KMS-11 (cell line): ENCODE data around the gene IL33.

ENCODE experiments used
- H2AFZ ChIP-seq: fragments of 200-600 bp; sonication (generic); 2 replicates; pipeline ENCODE4 v1.6.1; 2016; ENCODE audit warnings: antibody characterized with exemption, mixed run types, low read depth
- H3K27ac ChIP-seq: fragments of 200-600 bp; sonication (generic); 2 replicates; pipeline ENCODE4 v1.6.1; 2016; ENCODE audit warnings: mild to moderate bottlenecking, mixed run types
- H3K27me3 ChIP-seq: fragments of 200-600 bp; sonication (generic); 2 replicates; pipeline ENCODE4 v1.6.1; 2017; ENCODE audit warnings: mild to moderate bottlenecking, low read depth, mixed run types, moderate library complexity; ENCODE audit not compliant: insufficient read depth
- H3K36me3 ChIP-seq: fragments of 200-600 bp; sonication (generic); 2 replicates; pipeline ENCODE4 v1.6.1; 2017; ENCODE audit warnings: mild to moderate bottlenecking, mixed run types; ENCODE audit not compliant: insufficient read depth
- H3K4me1 ChIP-seq: fragments of 200-600 bp; sonication (generic); 2 replicates; pipeline ENCODE4 v1.6.1; 2016; ENCODE audit warnings: mild to moderate bottlenecking, low read depth, mixed run types; ENCODE audit not compliant: poor library complexity, severe bottlenecking
- H3K4me2 ChIP-seq: fragments of 200-600 bp; sonication (generic); 2 replicates; pipeline ENCODE4 v1.7.0; 2016; ENCODE audit warnings: mild to moderate bottlenecking, mixed run types
- H3K4me3 ChIP-seq: fragments of 200-600 bp; sonication (generic); IDR thresholded peaks from 2 replicates; pipeline ENCODE4 v1.6.1; 2017; ENCODE audit warnings: low read depth, low read length, mixed read lengths; ENCODE audit not compliant: insufficient read depth
- H3K79me2 ChIP-seq: fragments of 200-600 bp; sonication (generic); 2 replicates; pipeline ENCODE4 v1.6.1; 2016; ENCODE audit warnings: low read depth, mixed run types; ENCODE audit not compliant: insufficient read depth
- H3K9ac ChIP-seq: fragments of 200-600 bp; sonication (generic); 2 replicates; pipeline ENCODE4 v1.6.1; 2016; ENCODE audit warnings: mild to moderate bottlenecking, mixed run types
- H4K20me1 ChIP-seq: fragments of 200-600 bp; sonication (generic); 2 replicates; pipeline ENCODE4 v1.6.1; 2016; ENCODE audit warnings: mild to moderate bottlenecking, mixed run types; ENCODE audit not compliant: insufficient read depth
- TF ChIP-seq, protein P1 (sequence below): fragments of 200-600 bp; sonication (generic); conservative IDR thresholded peaks from 2 replicates; pipeline ENCODE4 v1.6.1; 2017; ENCODE audit warnings: low read depth, mild to moderate bottlenecking, antibody characterized with exemption, low read length, moderate library complexity, mixed read lengths

IL33 gene

DNA sequence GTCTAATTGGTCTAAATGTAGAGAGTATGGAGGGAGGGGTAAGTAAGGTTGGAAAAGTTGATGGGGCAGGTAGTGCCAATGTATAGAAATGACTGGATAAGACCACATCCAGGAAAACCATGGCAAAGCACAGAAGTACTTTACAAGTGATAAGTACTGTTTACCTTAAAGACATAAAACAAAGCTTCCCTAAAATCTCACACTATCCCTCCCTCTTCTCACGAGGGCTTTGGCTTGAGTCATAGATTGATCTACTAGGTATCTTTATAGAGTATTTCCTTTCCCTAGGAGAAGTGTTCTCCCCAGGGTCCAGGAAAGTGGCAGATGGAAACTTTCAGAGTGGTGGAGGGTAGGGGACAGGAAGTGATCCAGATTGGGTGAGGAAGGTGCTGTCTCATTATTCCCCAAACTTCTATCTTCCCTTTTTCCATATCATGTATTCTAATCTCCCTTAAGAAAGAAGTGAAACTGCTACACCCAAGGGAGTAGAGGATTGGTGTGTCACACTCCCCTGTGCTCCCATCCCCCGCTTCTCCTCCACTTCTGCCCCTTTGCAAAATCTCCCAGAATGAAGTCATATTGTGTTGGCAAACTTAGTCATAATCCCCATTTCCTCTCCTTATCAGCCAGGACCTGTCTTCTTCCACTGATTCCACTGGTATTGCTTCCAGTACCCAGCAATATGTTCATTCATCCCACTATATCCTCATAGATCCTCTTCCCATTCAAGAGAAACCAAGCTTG is 14.6 kb downstream of the IL33 start:
- no peaks in the 10 kb centered on the region for H4K20me1 ChIP-seq
- no peak overlapping the region for H3K4me2 ChIP-seq
- TF ChIP-seq, protein P1, sequence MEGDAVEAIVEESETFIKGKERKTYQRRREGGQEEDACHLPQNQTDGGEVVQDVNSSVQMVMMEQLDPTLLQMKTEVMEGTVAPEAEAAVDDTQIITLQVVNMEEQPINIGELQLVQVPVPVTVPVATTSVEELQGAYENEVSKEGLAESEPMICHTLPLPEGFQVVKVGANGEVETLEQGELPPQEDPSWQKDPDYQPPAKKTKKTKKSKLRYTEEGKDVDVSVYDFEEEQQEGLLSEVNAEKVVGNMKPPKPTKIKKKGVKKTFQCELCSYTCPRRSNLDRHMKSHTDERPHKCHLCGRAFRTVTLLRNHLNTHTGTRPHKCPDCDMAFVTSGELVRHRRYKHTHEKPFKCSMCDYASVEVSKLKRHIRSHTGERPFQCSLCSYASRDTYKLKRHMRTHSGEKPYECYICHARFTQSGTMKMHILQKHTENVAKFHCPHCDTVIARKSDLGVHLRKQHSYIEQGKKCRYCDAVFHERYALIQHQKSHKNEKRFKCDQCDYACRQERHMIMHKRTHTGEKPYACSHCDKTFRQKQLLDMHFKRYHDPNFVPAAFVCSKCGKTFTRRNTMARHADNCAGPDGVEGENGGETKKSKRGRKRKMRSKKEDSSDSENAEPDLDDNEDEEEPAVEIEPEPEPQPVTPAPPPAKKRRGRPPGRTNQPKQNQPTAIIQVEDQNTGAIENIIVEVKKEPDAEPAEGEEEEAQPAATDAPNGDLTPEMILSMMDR = no peak
- no peaks in the 10 kb centered on the region for H3K27me3 ChIP-seq
- H3K4me3 ChIP-seq = no peak overlapping the region
- H3K4me1 ChIP-seq = peaks cover 23% of the 10 kb centered on the region
- no peak overlapping the region for H3K9ac ChIP-seq
- H3K27ac ChIP-seq = no peak overlapping the region
- no peaks in the 10 kb centered on the region for H3K79me2 ChIP-seq
- H3K36me3 ChIP-seq = no peaks in the 10 kb centered on the region
- H2AFZ ChIP-seq = no peak overlapping the region

DNA sequence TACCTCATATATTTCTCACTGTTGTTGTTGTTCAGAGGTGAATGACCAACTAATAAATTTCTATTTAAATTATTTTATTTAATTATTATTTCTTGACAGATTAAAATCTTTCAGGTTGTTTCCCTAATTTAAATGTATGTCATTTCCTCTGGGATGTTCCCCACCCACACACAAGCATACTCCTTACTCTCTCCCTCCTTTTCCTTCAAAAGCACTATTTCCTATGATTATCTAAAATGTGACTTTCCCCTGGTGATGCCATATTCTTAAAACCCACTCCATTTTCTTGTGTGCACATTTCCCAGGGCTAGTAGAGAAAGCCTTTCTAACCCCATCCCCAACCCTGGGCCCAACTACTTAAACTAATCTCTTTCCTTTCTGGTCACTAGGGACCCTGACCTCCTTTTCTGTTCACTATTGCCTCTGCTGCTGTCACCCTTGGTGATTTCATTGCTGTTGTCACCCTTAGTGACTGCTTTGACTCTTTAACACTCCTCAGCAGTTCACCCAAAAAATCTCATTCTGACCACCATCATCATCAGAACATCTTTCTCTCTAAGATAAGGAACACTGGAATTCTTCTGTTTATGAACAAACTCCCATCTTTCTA is 16.8 kb downstream of the IL33 start:
- Histone ChIP-seq H3K9ac (no peak overlapping the region), H3K27me3 (no peaks in the 10 kb centered on the region), H2AFZ (no peak overlapping the region), H3K79me2 (no peaks in the 10 kb centered on the region), H3K27ac (no peak overlapping the region), H3K4me3 (no peak overlapping the region), H4K20me1 (no peaks in the 10 kb centered on the region), H3K36me3 (no peaks in the 10 kb centered on the region), H3K4me1 (peaks cover 7% of the 10 kb centered on the region), H3K4me2 (no peak overlapping the region)
- TF ChIP-seq, protein P1 = no peak

DNA sequence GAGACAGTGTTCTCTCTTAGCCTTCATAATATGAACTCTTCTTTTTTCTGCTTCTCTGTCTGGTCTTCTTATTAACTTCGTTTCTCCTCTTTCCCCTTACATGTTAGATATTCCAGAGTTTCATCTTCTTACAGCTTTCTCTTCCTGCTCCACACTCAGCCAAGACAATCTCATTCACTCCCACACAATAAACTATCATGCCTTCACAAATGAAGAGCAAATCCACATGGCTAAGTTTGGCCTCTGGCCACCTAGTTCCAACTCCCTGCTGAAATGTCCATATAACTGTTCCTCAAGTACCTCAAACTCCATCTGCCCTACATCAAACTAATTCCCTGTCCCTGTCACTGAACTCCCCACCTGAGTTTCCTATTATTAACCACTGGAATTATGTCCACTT is 18.4 kb downstream of the IL33 start:
- no peaks in the 10 kb centered on the region for H3K79me2 ChIP-seq
- no peaks in the 10 kb centered on the region for H3K36me3 ChIP-seq
- H3K27ac ChIP-seq = no peak overlapping the region
- TF ChIP-seq, protein P1 = no peak
- H3K4me1 ChIP-seq = no peaks in the 10 kb centered on the region
- no peak overlapping the region for H2AFZ ChIP-seq
- no peak overlapping the region for H3K9ac ChIP-seq
- H3K4me2 ChIP-seq = no peak overlapping the region
- H4K20me1 ChIP-seq = no peaks in the 10 kb centered on the region
- H3K4me3 ChIP-seq = no peak overlapping the region
- H3K27me3 ChIP-seq = no peaks in the 10 kb centered on the region

DNA sequence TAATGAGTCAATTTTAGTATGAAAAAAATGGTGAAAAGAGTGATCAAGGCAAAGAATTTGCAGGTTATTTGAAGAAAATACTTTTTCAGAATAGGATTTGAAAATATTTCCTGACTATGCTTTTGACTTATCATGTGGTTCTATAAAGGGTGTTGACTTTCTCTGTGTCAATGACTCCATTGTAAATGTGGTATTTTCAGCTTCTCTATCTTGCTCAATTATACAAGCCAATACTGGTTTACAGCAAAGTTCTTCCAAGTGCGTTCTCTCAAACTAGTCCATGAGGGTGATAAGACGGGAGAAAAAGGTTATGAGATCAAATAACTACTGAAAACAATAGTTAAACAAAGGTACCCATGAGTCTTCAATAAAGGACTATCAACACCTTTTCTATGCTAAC is 21.7 kb downstream of the IL33 start:
- Histone ChIP-seq H3K4me2 (no peak overlapping the region), H3K27ac (no peak overlapping the region), H4K20me1 (no peaks in the 10 kb centered on the region), H3K27me3 (no peaks in the 10 kb centered on the region), H3K36me3 (no peaks in the 10 kb centered on the region), H3K4me1 (no peaks in the 10 kb centered on the region), H3K9ac (no peak overlapping the region), H3K4me3 (no peak overlapping the region), H3K79me2 (no peaks in the 10 kb centered on the region), H2AFZ (no peak overlapping the region)
- TF ChIP-seq, protein P1 = no peak
